Measurements from ENCODE around the gene RPL36. TPM values are rescaled to one million over a fixed set of nuclear protein-coding genes. Genes with fewer than 3 reads are reported as not detected.

Gene RPL36
- polyA plus RNA-seq, 1 of the 3 experiments (the other 2 are of a cell fraction): 1,383 TPM

- TF ChIP-seq, protein P1, sequence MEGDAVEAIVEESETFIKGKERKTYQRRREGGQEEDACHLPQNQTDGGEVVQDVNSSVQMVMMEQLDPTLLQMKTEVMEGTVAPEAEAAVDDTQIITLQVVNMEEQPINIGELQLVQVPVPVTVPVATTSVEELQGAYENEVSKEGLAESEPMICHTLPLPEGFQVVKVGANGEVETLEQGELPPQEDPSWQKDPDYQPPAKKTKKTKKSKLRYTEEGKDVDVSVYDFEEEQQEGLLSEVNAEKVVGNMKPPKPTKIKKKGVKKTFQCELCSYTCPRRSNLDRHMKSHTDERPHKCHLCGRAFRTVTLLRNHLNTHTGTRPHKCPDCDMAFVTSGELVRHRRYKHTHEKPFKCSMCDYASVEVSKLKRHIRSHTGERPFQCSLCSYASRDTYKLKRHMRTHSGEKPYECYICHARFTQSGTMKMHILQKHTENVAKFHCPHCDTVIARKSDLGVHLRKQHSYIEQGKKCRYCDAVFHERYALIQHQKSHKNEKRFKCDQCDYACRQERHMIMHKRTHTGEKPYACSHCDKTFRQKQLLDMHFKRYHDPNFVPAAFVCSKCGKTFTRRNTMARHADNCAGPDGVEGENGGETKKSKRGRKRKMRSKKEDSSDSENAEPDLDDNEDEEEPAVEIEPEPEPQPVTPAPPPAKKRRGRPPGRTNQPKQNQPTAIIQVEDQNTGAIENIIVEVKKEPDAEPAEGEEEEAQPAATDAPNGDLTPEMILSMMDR (IDR thresholded peaks at IDR 0.05): no peak
These were observed 41.6 kb upstream of the RPL36 start (continued) for GRCh38 chr19:5648464-5648863.

- H3K4me3 ChIP-seq (ENCODE audit: low read depth in 2 of 2, low read length in 1 of 2): no peak overlapping the region
- no peak for DNase-seq
- peaks cover 16% of the 10 kb centered on the region for H4K20me1 ChIP-seq (ENCODE audit: insufficient read depth)
- H3K36me3 ChIP-seq (replicated peaks in 1 of 2; ENCODE audit: control insufficient read depth in 1 of 2, insufficient read depth in 2 of 2, low read length in 1 of 2): peaks cover 71 to 75% of the 10 kb centered on the region in 2 experiments
- no peaks in the 10 kb centered on the region for H3K4me1 ChIP-seq (ENCODE audit: control insufficient read depth in 1 of 2, insufficient read depth in 2 of 2, low read depth in 1 of 2, low read length in 1 of 2)
- H3K9me2 ChIP-seq: no peaks in the 10 kb centered on the region
- H3K4me2 ChIP-seq: no peak overlapping the region
- WGBS (ENCODE audit: low lambda C conversion rate): 93% methylated on average over 3 of the region's 5 CpGs
- H3K79me2 ChIP-seq (ENCODE audit: insufficient read depth): peaks cover 19% of the 10 kb centered on the region; the same call in 1 of the 2 replicates
- no peak overlapping the region for H3K27ac ChIP-seq (ENCODE audit: low read depth in 2 of 2, low read length in 1 of 2)
- H3K9me3 ChIP-seq: no peaks in the 10 kb centered on the region
- ChIA-PET CTCF (no interaction called here), POLR2A (no interaction called here)
- H2AFZ ChIP-seq (ENCODE audit: low read depth): no peak overlapping the region
- H3F3A ChIP-seq (replicated peaks; ENCODE audit: insufficient read depth): peaks cover 5% of the 10 kb centered on the region
- TF ChIP-seq MAX (IDR thresholded peaks at IDR 0.05; ENCODE audit: low read depth): no peak
- no peak for TF ChIP-seq CHD2 (IDR thresholded peaks at IDR 0.05; ENCODE audit: low read length, partially characterized antibody)
- TF ChIP-seq NFIC (IDR thresholded peaks at IDR 0.05; ENCODE audit: borderline replicate concordance): no peak
- TF ChIP-seq RFX5 (IDR thresholded peaks at IDR 0.05; ENCODE audit: low read length): no peak
- no peak for TF ChIP-seq TAF1 (IDR thresholded peaks at IDR 0.05; ENCODE audit: borderline replicate concordance, low read depth, low read length)
- TF ChIP-seq EP300 (IDR thresholded peaks at IDR 0.05; ENCODE audit: borderline replicate concordance in 1 of 2, low read depth in 1 of 2, low read length in 1 of 2): no peak
- no peak for TF ChIP-seq TEAD4 (IDR thresholded peaks at IDR 0.05; ENCODE audit: borderline replicate concordance, insufficient read depth)
- H3K27me3 ChIP-seq (ENCODE audit: insufficient read depth): no peaks in the 10 kb centered on the region
- no peak overlapping the region for H3K9ac ChIP-seq
These were observed 38.7 kb upstream of the RPL36 start for GRCh38 chr19:5651361-5651760.

GRCh38 chr19:5652261-5652660 is 37.8 kb upstream of the RPL36 start:
- no peaks in the 10 kb centered on the region for H3K9me3 ChIP-seq
- H3K36me3 ChIP-seq (replicated peaks in 1 of 2; ENCODE audit: control insufficient read depth in 1 of 2, insufficient read depth in 2 of 2, low read length in 1 of 2): peaks cover 62 to 68% of the 10 kb centered on the region in 2 experiments
- WGBS (ENCODE audit: low lambda C conversion rate): 93% methylated on average over 9 of the region's 10 CpGs
- no peak overlapping the region for H3K4me2 ChIP-seq
- H3K4me1 ChIP-seq (ENCODE audit: control insufficient read depth in 1 of 2, insufficient read depth in 2 of 2, low read depth in 1 of 2, low read length in 1 of 2): no peaks in the 10 kb centered on the region
- H3K79me2 ChIP-seq (ENCODE audit: insufficient read depth): peaks cover 12% of the 10 kb centered on the region; the same call in 1 of the 2 replicates
- H3K27me3 ChIP-seq (ENCODE audit: insufficient read depth): no peaks in the 10 kb centered on the region
- no peak overlapping the region for H2AFZ ChIP-seq (ENCODE audit: low read depth)
- no peak overlapping the region for H3K4me3 ChIP-seq (ENCODE audit: low read depth in 2 of 2, low read length in 1 of 2)
- H3K9me2 ChIP-seq: no peaks in the 10 kb centered on the region
- H3F3A ChIP-seq (replicated peaks; ENCODE audit: insufficient read depth): peaks cover 5% of the 10 kb centered on the region
- no peak overlapping the region for H3K27ac ChIP-seq (ENCODE audit: low read depth in 2 of 2, low read length in 1 of 2)
- no peak overlapping the region for H3K9ac ChIP-seq
- no peak for DNase-seq
- H4K20me1 ChIP-seq (ENCODE audit: insufficient read depth): peaks cover 7% of the 10 kb centered on the region
- ChIA-PET POLR2A (no interaction called here), CTCF (no interaction called here)
- no peak for TF ChIP-seq YY1 (IDR thresholded peaks at IDR 0.05; ENCODE audit: low read depth)
- TF ChIP-seq GATA2 (CRISPR knock-in tag; IDR thresholded peaks at IDR 0.05): no peak
- TF ChIP-seq POLR2AphosphoS5 (IDR thresholded peaks at IDR 0.05; ENCODE audit: low read depth, low read length): no peak
- no peak for TF ChIP-seq NRF1 (IDR thresholded peaks at IDR 0.05; ENCODE audit: low read depth, low read length)
- TF ChIP-seq, protein P1 (IDR thresholded peaks at IDR 0.05): no peak
- no peak for TF ChIP-seq RCOR1 (IDR thresholded peaks at IDR 0.05; ENCODE audit: low read length)
- TF ChIP-seq NFIC (IDR thresholded peaks at IDR 0.05; ENCODE audit: borderline replicate concordance): no peak
- TF ChIP-seq FOXM1 (IDR thresholded peaks at IDR 0.05; ENCODE audit: low read depth): no peak
- no peak for TF ChIP-seq RFX5 (IDR thresholded peaks at IDR 0.05; ENCODE audit: low read length)
- TF ChIP-seq TEAD4 (IDR thresholded peaks at IDR 0.05; ENCODE audit: borderline replicate concordance, insufficient read depth): no peak
- TF ChIP-seq RXRA (IDR thresholded peaks at IDR 0.05; ENCODE audit: borderline replicate concordance, low read depth): no peak
- TF ChIP-seq PBX3 (IDR thresholded peaks at IDR 0.05): no peak
- TF ChIP-seq EP300 (IDR thresholded peaks at IDR 0.05; ENCODE audit: borderline replicate concordance in 1 of 2, low read depth in 1 of 2, low read length in 1 of 2): no peak
- TF ChIP-seq MXI1 (IDR thresholded peaks at IDR 0.05; ENCODE audit: low read depth, low read length): no peak
- no peak for TF ChIP-seq MEF2A (IDR thresholded peaks at IDR 0.05; ENCODE audit: borderline replicate concordance, low read depth)
- TF ChIP-seq USF2 (IDR thresholded peaks at IDR 0.05; ENCODE audit: borderline replicate concordance, low read depth, low read length): no peak
